ENCODE measurements around the gene RPS18. TPM values are rescaled to one million over a fixed set of nuclear protein-coding genes. Genes with fewer than 3 reads are reported as not detected.

The RPS18 gene
- total and polyA plus RNA-seq, 2 of the 13 experiments (the other 11 are each of a cell fraction or from before 2014, with no cell fraction given): 3,896 to 5,806 TPM

DNA sequence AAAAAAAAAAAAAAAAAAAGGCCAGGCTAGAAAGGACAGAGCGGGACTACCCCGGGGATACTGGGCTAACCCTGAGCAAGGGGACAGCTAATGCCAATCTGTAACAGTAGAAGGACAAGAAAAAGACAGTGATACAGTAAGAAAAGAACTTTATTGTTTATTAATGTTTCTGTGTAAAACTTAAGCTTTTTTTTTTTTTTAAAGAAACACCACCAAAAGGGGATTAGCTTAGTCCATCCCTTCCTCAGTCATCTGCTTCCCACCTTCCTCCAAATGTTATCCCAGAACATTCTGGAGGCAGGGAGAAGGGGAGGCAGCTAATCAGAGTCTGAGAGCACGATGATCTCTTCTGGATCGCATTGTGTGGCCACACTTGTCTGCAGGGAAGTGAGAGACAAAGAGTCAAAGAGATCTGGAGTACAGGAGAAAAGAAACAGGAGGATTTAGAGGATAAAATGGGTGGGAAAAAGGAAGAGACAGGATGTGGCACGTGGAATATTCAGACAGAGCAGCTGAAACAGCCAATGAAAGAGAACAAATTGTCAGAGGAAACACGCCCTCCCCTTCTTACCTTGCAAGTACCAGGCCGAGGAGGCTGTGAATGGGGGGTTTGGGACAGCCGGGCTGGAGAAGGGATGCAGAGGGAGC lies 46.7 kb downstream of the RPS18 start (continued):
- TF ChIP-seq, protein P1, sequence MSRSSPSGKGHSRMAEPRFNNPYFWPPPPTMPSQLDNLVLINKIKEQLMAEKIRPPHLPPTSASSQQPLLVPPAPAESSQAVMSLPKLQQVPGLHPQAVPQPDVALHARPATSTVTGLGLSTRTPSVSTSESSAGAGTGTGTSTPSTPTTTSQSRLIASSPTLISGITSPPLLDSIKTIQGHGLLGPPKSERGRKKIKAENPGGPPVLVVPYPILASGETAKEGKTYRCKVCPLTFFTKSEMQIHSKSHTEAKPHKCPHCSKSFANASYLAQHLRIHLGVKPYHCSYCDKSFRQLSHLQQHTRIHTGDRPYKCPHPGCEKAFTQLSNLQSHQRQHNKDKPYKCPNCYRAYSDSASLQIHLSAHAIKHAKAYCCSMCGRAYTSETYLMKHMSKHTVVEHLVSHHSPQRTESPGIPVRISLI (CRISPR knock-in tag; IDR thresholded peaks at IDR 0.05; ENCODE audit: borderline replicate concordance): peak; percentile 63; the same call in 1 of the 2 replicates
- TF ChIP-seq ZNF124 (CRISPR knock-in tag; IDR thresholded peaks at IDR 0.05) (no peak), FOXC1 (CRISPR knock-in tag; IDR thresholded peaks at IDR 0.05; ENCODE audit: borderline replicate concordance) (no peak), CBFB (CRISPR knock-in tag; IDR thresholded peaks at IDR 0.05) (no peak), ZNF121 (CRISPR knock-in tag; IDR thresholded peaks at IDR 0.05) (peak; percentile 86), ZNF260 (CRISPR knock-in tag; IDR thresholded peaks at IDR 0.05; ENCODE audit: borderline replicate concordance, low read depth) (no peak), ELF4 (CRISPR knock-in tag; IDR thresholded peaks at IDR 0.05; ENCODE audit: borderline replicate concordance) (no peak), ATF1 (CRISPR knock-in tag; IDR thresholded peaks at IDR 0.05) (peak; percentile 5; the same call in 1 of the 2 replicates), ZFP36L1 (CRISPR knock-in tag; IDR thresholded peaks at IDR 0.05) (0 out of 2 replicates have a peak, but pooled peaks have one; percentile 11), SRSF1 (optimal IDR thresholded peaks at IDR 0.05; ENCODE audit: low read depth, low read length) (no peak), MIXL1 (CRISPR knock-in tag; IDR thresholded peaks at IDR 0.05) (no peak), PLRG1 (conservative IDR thresholded peaks at IDR 0.05) (no peak), KDM5A (IDR thresholded peaks at IDR 0.05; ENCODE audit: borderline replicate concordance, low read length) (peak; percentile 0; the same call in 1 of the 2 replicates)

DNA sequence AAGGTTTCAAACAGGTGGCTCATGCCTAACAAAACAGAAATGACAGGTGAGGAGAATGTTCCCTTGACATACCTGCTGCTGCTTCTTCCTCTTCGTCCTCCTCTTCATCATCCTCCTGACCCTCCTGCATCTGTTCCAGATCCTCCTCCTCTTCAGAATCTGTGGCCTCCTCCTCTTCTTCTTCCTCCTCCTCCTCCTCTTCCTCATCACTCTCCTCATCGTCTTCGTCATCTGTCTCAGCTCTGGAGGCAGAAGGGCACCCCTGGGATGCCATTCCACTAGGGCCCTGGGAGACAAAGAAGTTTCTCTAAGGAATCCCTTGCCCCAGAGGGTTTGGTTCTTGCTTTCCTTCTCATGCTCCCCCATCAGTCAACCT lies 48.1 kb downstream of the RPS18 start:
- DNase-seq (ENCODE audit: low spot score) (no peak), ATAC-seq (no peak), FAIRE-seq (no peak)
- intact Hi-C loops (cut with micrococcal nuclease; ENCODE audit: unreplicated experiment) (no loop called here), in situ Hi-C loops (cut with HindIII; ENCODE audit: extremely low pct_ligation_motif_present, low pct_unique_long_range_greater_than_20kb) (no loop called here)
- no peak overlapping the region for H2AFZ ChIP-seq (ENCODE audit: low read length)
- peaks cover 5 to 31% of the 10 kb centered on the region in 2 experiments for H3K36me3 ChIP-seq (replicated peaks in 1 of 2; ENCODE audit: control insufficient read depth in 1 of 2, insufficient read depth in 2 of 2, low read length in 2 of 2)
- peaks cover 22% of the 10 kb centered on the region for H3K79me2 ChIP-seq (ENCODE audit: insufficient read depth, low read length)
- no peak overlapping the region for H3K4me3 ChIP-seq (replicated peaks in 1 of 3; ENCODE audit: insufficient read depth in 1 of 3, low read depth in 2 of 3, low read length in 3 of 3)
- H3K4me1 ChIP-seq (ENCODE audit: insufficient read depth, low read length): peaks cover 58% of the 10 kb centered on the region
- no peak overlapping the region for H3K9ac ChIP-seq (ENCODE audit: insufficient read depth, low read depth, low read length)
- 95% methylated on average over 3 of the region's 3 CpGs for whole genome bisulfite sequencing (ENCODE audit: low lambda C conversion rate)
- no TSS peak for BruUV-seq (replicated peaks)
- POLR2A ChIA-PET: interaction anchor here (0.9 to 3.9 kb wide), 2 partner anchors 19 to 120 kb away, joined by 3 to 57 read pairs; partner anchors contain the start of gene RGL2
- no peak overlapping the region for H3K4me2 ChIP-seq (ENCODE audit: low read depth, low read length)
- CTCF ChIA-PET (ENCODE audit: low intra/inter-chr PET ratio, low total read pairs): no interaction called here
- peaks cover 3% of the 10 kb centered on the region; the same call in 1 of the 2 replicates for H4K20me1 ChIP-seq (ENCODE audit: insufficient read depth, low read length)
- no peak overlapping the region for H3K27ac ChIP-seq (ENCODE audit: extremely low read length, insufficient read depth, low read length)
- no peaks in the 10 kb centered on the region for H3K9me3 ChIP-seq (ENCODE audit: low read length)
- H3K27me3 ChIP-seq (ENCODE audit: control insufficient read depth in 1 of 2, insufficient read depth in 2 of 2, low read length in 2 of 2): no peaks in the 10 kb centered on the region; a peak in 2 of 5 replicates
- TF ChIP-seq, protein P2, sequence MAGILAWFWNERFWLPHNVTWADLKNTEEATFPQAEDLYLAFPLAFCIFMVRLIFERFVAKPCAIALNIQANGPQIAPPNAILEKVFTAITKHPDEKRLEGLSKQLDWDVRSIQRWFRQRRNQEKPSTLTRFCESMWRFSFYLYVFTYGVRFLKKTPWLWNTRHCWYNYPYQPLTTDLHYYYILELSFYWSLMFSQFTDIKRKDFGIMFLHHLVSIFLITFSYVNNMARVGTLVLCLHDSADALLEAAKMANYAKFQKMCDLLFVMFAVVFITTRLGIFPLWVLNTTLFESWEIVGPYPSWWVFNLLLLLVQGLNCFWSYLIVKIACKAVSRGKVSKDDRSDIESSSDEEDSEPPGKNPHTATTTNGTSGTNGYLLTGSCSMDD (CRISPR knock-in tag; IDR thresholded peaks at IDR 0.05): no peak
- no peak for TF ChIP-seq EED (CRISPR knock-in tag; IDR thresholded peaks at IDR 0.05)
- TF ChIP-seq, protein P3, sequence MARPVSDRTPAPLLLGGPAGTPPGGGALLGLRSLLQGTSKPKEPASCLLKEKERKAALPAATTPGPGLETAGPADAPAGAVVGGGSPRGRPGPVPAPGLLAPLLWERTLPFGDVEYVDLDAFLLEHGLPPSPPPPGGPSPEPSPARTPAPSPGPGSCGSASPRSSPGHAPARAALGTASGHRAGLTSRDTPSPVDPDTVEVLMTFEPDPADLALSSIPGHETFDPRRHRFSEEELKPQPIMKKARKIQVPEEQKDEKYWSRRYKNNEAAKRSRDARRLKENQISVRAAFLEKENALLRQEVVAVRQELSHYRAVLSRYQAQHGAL (CRISPR knock-in tag; IDR thresholded peaks at IDR 0.05; ENCODE audit: not compliant biosample characterization): no peak
- TF ChIP-seq, protein P4, sequence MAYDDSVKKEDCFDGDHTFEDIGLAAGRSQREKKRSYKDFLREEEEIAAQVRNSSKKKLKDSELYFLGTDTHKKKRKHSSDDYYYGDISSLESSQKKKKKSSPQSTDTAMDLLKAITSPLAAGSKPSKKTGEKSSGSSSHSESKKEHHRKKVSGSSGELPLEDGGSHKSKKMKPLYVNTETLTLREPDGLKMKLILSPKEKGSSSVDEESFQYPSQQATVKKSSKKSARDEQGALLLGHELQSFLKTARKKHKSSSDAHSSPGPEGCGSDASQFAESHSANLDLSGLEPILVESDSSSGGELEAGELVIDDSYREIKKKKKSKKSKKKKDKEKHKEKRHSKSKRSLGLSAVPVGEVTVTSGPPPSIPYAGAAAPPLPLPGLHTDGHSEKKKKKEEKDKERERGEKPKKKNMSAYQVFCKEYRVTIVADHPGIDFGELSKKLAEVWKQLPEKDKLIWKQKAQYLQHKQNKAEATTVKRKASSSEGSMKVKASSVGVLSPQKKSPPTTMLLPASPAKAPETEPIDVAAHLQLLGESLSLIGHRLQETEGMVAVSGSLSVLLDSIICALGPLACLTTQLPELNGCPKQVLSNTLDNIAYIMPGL (CRISPR knock-in tag; IDR thresholded peaks at IDR 0.05; ENCODE audit: borderline replicate concordance in 1 of 2, low read depth in 1 of 2): no peak
- TF ChIP-seq ZNF207 (IDR thresholded peaks at IDR 0.05; ENCODE audit: borderline replicate concordance): no peak
- no peak for TF ChIP-seq ZNF296 (CRISPR knock-in tag; conservative IDR thresholded peaks at IDR 0.05)
- no peak for TF ChIP-seq ZSCAN9 (CRISPR knock-in tag; IDR thresholded peaks at IDR 0.05; ENCODE audit: borderline replicate concordance)

Measured in HepG2 (cell line).